Keratinocyte (primary cell): Measurements from ENCODE around the gene TMEM220.

Experiments used
- EZH2 ChIP-seq: IDR thresholded peaks from one replicate; pipeline ENCODE4 v1.6.1; 2012; ENCODE audit warnings: inconsistent platforms, mild to moderate bottlenecking, low read length, moderate library complexity
- TF ChIP-seq, protein P1 (sequence below), 3 experiments: IDR thresholded peaks in 1 of 3; conservative IDR thresholded peaks in 1 of 3; optimal IDR thresholded peaks in 1 of 3; 2 replicates in 2 of 3; 3 replicates in 1 of 3; pipeline versions ENCODE3 to v1.5.1; 2011; ENCODE audit warnings: low read length in 3 of 3, mild to moderate bottlenecking in 3 of 3, moderate library complexity in 2 of 3, control low read depth in 1 of 3, inconsistent platforms in 1 of 3; ENCODE audit not compliant: insufficient read depth in 2 of 3; ENCODE audit errors: extremely low read depth in 1 of 3

DNA sequence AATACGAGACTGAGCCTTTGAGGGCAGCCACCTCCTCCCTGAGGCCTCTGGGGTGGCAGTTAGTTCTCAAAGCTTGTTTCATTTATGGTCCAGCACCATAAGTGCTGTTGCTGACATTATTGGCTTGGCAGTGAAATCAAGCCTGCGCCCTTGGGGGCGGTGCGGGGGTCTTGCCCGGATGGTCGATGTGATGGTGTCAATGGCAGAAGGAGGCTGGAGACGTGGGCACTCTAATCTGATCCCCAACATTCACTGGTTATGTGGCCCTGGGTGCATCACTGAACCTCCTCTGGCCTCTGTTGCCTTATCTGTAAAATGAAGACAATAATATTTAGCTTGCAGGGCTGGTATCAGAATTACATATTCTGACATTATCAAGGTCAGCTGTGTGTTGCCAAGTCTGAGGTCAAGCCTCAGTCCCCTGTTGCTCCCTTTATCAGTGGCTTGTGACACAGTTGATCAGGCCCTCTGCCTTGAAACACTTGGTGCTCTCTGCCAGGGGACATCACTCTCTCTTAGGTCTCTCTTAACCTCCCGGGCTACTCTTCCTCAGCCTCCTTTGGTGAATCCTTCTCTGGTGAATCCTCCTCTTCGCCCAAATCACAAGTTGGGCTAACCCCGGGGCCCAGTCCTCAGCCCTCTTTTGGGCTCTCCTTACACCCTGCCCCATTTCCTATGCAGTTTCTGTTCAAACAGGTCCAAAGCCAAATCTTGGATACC, 11.8 kb upstream of the TMEM220 start:
- TF ChIP-seq, protein P1, sequence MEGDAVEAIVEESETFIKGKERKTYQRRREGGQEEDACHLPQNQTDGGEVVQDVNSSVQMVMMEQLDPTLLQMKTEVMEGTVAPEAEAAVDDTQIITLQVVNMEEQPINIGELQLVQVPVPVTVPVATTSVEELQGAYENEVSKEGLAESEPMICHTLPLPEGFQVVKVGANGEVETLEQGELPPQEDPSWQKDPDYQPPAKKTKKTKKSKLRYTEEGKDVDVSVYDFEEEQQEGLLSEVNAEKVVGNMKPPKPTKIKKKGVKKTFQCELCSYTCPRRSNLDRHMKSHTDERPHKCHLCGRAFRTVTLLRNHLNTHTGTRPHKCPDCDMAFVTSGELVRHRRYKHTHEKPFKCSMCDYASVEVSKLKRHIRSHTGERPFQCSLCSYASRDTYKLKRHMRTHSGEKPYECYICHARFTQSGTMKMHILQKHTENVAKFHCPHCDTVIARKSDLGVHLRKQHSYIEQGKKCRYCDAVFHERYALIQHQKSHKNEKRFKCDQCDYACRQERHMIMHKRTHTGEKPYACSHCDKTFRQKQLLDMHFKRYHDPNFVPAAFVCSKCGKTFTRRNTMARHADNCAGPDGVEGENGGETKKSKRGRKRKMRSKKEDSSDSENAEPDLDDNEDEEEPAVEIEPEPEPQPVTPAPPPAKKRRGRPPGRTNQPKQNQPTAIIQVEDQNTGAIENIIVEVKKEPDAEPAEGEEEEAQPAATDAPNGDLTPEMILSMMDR (optimal IDR thresholded peaks at IDR 0.05 in 1 of 3, IDR thresholded peaks at IDR 0.05 in 1 of 3, conservative IDR thresholded peaks at IDR 0.05 in 1 of 3; ENCODE audit: extremely low read depth in 1 of 3, insufficient read depth in 2 of 3, low read length in 3 of 3) = no peak
- no peak for TF ChIP-seq EZH2
